Endothelial cell (in vitro differentiated cells): ENCODE data around the gene FBXL19. TPM values are rescaled to one million over a fixed set of nuclear protein-coding genes. Genes with fewer than 3 reads are reported as not detected.

ENCODE experiments used
- DNase-seq: peaks from one replicate; pipeline ENCODE4 v3.0.0; 2021; ENCODE audit warnings: low spot score
- H3K27ac Mint-ChIP-seq: one replicate; pipeline ENCODE4 v1.8.0; 2021; ENCODE audit warnings: mixed read lengths, inconsistent platforms; ENCODE audit not compliant: unreplicated experiment
- H3K27me3 Mint-ChIP-seq: one replicate; pipeline ENCODE4 v1.8.0; 2021; ENCODE audit warnings: mild to moderate bottlenecking, moderate library complexity, mixed read lengths, inconsistent platforms; ENCODE audit not compliant: unreplicated experiment
- H3K36me3 Mint-ChIP-seq: one replicate; pipeline ENCODE4 v1.8.0; 2021; ENCODE audit warnings: mild to moderate bottlenecking, low read depth, mixed read lengths, inconsistent platforms; ENCODE audit not compliant: unreplicated experiment
- H3K4me1 Mint-ChIP-seq: one replicate; pipeline ENCODE4 v1.8.0; 2021; ENCODE audit warnings: mild to moderate bottlenecking, mixed read lengths, inconsistent platforms; ENCODE audit not compliant: unreplicated experiment
- H3K4me3 Mint-ChIP-seq: one replicate; pipeline ENCODE4 v1.8.0; 2021; ENCODE audit warnings: mild to moderate bottlenecking, mixed read lengths, inconsistent platforms; ENCODE audit not compliant: unreplicated experiment
- H3K9me3 Mint-ChIP-seq: one replicate; pipeline ENCODE4 v1.8.0; 2021; ENCODE audit warnings: mixed read lengths, inconsistent platforms; ENCODE audit not compliant: unreplicated experiment
- CTCF ChIP-seq: fragments of 200-600 bp; sonication (generic); IDR thresholded peaks from one replicate; pipeline ENCODE4 v1.5.0; 2021; ENCODE audit warnings: antibody characterized with exemption; ENCODE audit not compliant: unreplicated experiment
- total RNA-seq: library from RNA; stranded (reverse); fragmentation: NEBNext Ultra II Directional; extraction: Animal tissue kit (Norgen Biotek cat#: 25700); gene quantifications from one replicate; pipeline ENCODE4 v1.2.1, GENCODE V29; 2021; ENCODE audit not compliant: unreplicated experiment

FBXL19 gene
- total RNA-seq, 1 donor from 2014 or later, result 117 TPM

GRCh38 chr16:30980434-30980833, 57.1 kb downstream of the FBXL19 start:
- Mint-ChIP-seq H3K4me3 (peak overlapping the region; percentile 15), H3K36me3 (peaks cover 27% of the 10 kb centered on the region), H3K27me3 (peaks cover 30% of the 10 kb centered on the region), H3K9me3 (no peaks in the 10 kb centered on the region), H3K27ac (no peak overlapping the region), H3K4me1 (no peaks in the 10 kb centered on the region)
- DNase-seq, result no peak
- no peak for TF ChIP-seq CTCF

- Mint-ChIP-seq H3K36me3 (peaks cover 27% of the 10 kb centered on the region), H3K4me3 (no peak overlapping the region), H3K27me3 (peaks cover 29% of the 10 kb centered on the region), H3K27ac (no peak overlapping the region), H3K4me1 (no peaks in the 10 kb centered on the region), H3K9me3 (no peaks in the 10 kb centered on the region)
- no peak for TF ChIP-seq CTCF
- DNase-seq, result no peak
Measured at GRCh38 chr16:30980959-30981358, 57.6 kb downstream of the FBXL19 start.

GRCh38 chr16:30982548-30983288, 59.3 kb downstream of the FBXL19 start:
- Mint-ChIP-seq H3K4me3 (peak overlapping the region; percentile 47), H3K9me3 (no peaks in the 10 kb centered on the region), H3K27ac (peak overlapping the region; percentile 67), H3K27me3 (peaks cover 29% of the 10 kb centered on the region), H3K4me1 (no peaks in the 10 kb centered on the region), H3K36me3 (peaks cover 18% of the 10 kb centered on the region)
- no peak for DNase-seq
- no peak for TF ChIP-seq CTCF

GRCh38 chr16:30983289-30983889, 60.0 kb downstream of the FBXL19 start:
- no peak for DNase-seq
- Mint-ChIP-seq H3K9me3 (no peaks in the 10 kb centered on the region), H3K36me3 (peaks cover 18% of the 10 kb centered on the region), H3K4me3 (no peak overlapping the region), H3K27ac (no peak overlapping the region), H3K27me3 (peaks cover 29% of the 10 kb centered on the region), H3K4me1 (no peaks in the 10 kb centered on the region)
- no peak for TF ChIP-seq CTCF
